Cardiac fibroblast (primary cell): ENCODE data around the gene TEX2.

ENCODE experiments used
- DNase-seq, 2 donors: peaks; one replicate each; pipeline versions ENCODE4 v3.0.0 to v3.0.0-alpha.2; 2010; ENCODE audit warnings: low read depth in 2 of 2
- H3K4me3 ChIP-seq, 2 donors: replicated peaks in 1 of 2; 1 replicate in 1 of 2; 2 replicates in 1 of 2; pipeline ENCODE4 v1.5.1; 2011; ENCODE audit warnings: low read depth in 2 of 2, low read length in 2 of 2, mild to moderate bottlenecking in 2 of 2, moderate library complexity in 1 of 2
- CTCF ChIP-seq: IDR thresholded peaks from one replicate; pipeline ENCODE4 v1.5.1; 2011; ENCODE audit warnings: low read depth, mild to moderate bottlenecking, low read length, inconsistent platforms

Gene TEX2

GRCh38 chr17:64297467-64298088 is 34.5 kb upstream of the TEX2 start:
- no peak overlapping the region for H3K4me3 ChIP-seq
- DNase-seq: no peak
- TF ChIP-seq CTCF: no peak

- DNase-seq: no peak
- no peak for TF ChIP-seq CTCF
- H3K4me3 ChIP-seq: no peak overlapping the region
Measured at GRCh38 chr17:64296246-64296645, 33.2 kb upstream of the TEX2 start.

- DNase-seq: no peak
- no peak for TF ChIP-seq CTCF
- no peak overlapping the region for H3K4me3 ChIP-seq
Measured at GRCh38 chr17:64295146-64295545, 32.1 kb upstream of the TEX2 start.

GRCh38 chr17:64291268-64291851 is 28.3 kb upstream of the TEX2 start:
- H3K4me3 ChIP-seq: no peak overlapping the region
- TF ChIP-seq CTCF: peak; percentile 53
- peak in 1 of 2 donors; percentile 24 for DNase-seq

- DNase-seq: no peak
- no peak for TF ChIP-seq CTCF
- no peak overlapping the region for H3K4me3 ChIP-seq
Measured at GRCh38 chr17:64289741-64290141, 26.7 kb upstream of the TEX2 start.

GRCh38 chr17:64282753-64283080 is 19.7 kb upstream of the TEX2 start:
- H3K4me3 ChIP-seq: no peak overlapping the region
- no peak for TF ChIP-seq CTCF
- DNase-seq: no peak
